CD4-positive, alpha-beta T cell (primary cell): ENCODE data around the gene FOXP4. TPM values are rescaled to one million over a fixed set of nuclear protein-coding genes. Genes with fewer than 3 reads are reported as not detected.

ENCODE experiments used
- ATAC-seq: fragments of 200-7000 bp; cut with Tn5 transposase; one replicate; pipeline ENCODE4 v1.10.0; 2022; ENCODE audit warnings: mild to moderate bottlenecking; ENCODE audit not compliant: poor library complexity
- CTCF ChIA-PET: fragments of 350-600 bp; sonication (Branson Sonifier 250); formaldehyde crosslinking; loops from one replicate; lab custom pipeline; 2021; ENCODE audit warnings: antibody characterized with exemption, inconsistent platforms; lab: Charles Lee
- POLR2A ChIA-PET: fragments of 350-600 bp; sonication (Branson Sonifier 250); formaldehyde crosslinking; loops from one replicate; lab custom pipeline; 2021; ENCODE audit warnings: antibody characterized with exemption, inconsistent platforms; lab: Charles Lee
- DNase-seq, 14 experiments: peaks; one replicate each; pipeline ENCODE4 v3.0.0-alpha.2; 2013 to 2020; ENCODE audit warnings: mixed read lengths in 2 of 14
- H3K27ac ChIP-seq, 2 donors: one replicate each; pipeline versions ENCODE4 v1.5.1 to v1.7.0; 2013; ENCODE audit warnings: low read length in 2 of 2, low read depth in 1 of 2, mild to moderate bottlenecking in 1 of 2
- H3K27me3 ChIP-seq, 2 experiments: 1 replicate in 1 of 2; 2 replicates in 1 of 2; pipeline versions ENCODE4 v1.6.1 to v1.7.0; 2013; ENCODE audit warnings: low read length in 2 of 2, control low read depth in 1 of 2, mild to moderate bottlenecking in 1 of 2, moderate library complexity in 1 of 2; ENCODE audit not compliant: insufficient read depth in 2 of 2, control insufficient read depth in 1 of 2
- H3K36me3 ChIP-seq: one replicate; pipeline ENCODE4 v1.6.1; 2013; ENCODE audit warnings: low read length, control low read depth; ENCODE audit not compliant: insufficient read depth
- H3K4me1 ChIP-seq: one replicate; pipeline ENCODE4 v1.6.1; 2013; ENCODE audit warnings: low read length, control low read depth; ENCODE audit not compliant: insufficient read depth
- H3K4me3 ChIP-seq: one replicate; pipeline ENCODE4 v1.5.1; 2013; ENCODE audit warnings: mild to moderate bottlenecking, low read length, moderate library complexity
- H3K9me3 ChIP-seq, 2 experiments: 1 replicate in 1 of 2; 2 replicates in 1 of 2; pipeline versions ENCODE4 v1.6.1 to v1.7.0; 2013; ENCODE audit warnings: low read length in 2 of 2, mild to moderate bottlenecking in 2 of 2, control low read depth in 1 of 2, moderate library complexity in 1 of 2; ENCODE audit not compliant: control insufficient read depth in 1 of 2, insufficient read depth in 1 of 2
- H3K27ac Mint-ChIP-seq: one replicate; pipeline ENCODE4 v1.8.0; 2020; ENCODE audit warnings: mixed read lengths
- H3K27me3 Mint-ChIP-seq: one replicate; pipeline ENCODE4 v1.8.0; 2021; ENCODE audit warnings: mixed read lengths
- H3K36me3 Mint-ChIP-seq: one replicate; pipeline ENCODE4 v1.8.0; 2021; ENCODE audit warnings: low read depth, mixed read lengths
- H3K4me1 Mint-ChIP-seq: one replicate; pipeline ENCODE4 v1.8.0; 2021; ENCODE audit warnings: low read depth, mixed read lengths
- H3K4me3 Mint-ChIP-seq: one replicate; pipeline ENCODE4 v1.8.0; 2020; ENCODE audit warnings: mild to moderate bottlenecking, mixed read lengths
- H3K9me3 Mint-ChIP-seq: one replicate; pipeline ENCODE4 v1.8.0; 2020; ENCODE audit warnings: mixed read lengths
- intact Hi-C, 2 experiments: fragments of 100-400 bp; cut with DNase I in 1 of 2; cut with micrococcal nuclease in 1 of 2; formaldehyde crosslinking; loops; one replicate each; pipeline versions ENCODE4 v1.15.1 to v1.9.0; 2023 to 2025; cut with DNase I, micrococcal nuclease
- total RNA-seq, 174 experiments: library from RNA in 2 of 174; stranded (reverse) in 2 of 174; gene quantifications; one replicate each; pipeline ENCODE4 v1.2.3 and lab custom pipeline; 2021 to 2026
- TF ChIP-seq, protein P1 (sequence below): fragments of 200-600 bp; IDR thresholded peaks from one replicate; pipeline ENCODE4 v1.8.0; 2022; ENCODE audit warnings: antibody characterized with exemption, mild to moderate bottlenecking

FOXP4 gene
- total RNA-seq, 2 experiments from 2014 or later: 3.7 to 3.9 TPM

DNA sequence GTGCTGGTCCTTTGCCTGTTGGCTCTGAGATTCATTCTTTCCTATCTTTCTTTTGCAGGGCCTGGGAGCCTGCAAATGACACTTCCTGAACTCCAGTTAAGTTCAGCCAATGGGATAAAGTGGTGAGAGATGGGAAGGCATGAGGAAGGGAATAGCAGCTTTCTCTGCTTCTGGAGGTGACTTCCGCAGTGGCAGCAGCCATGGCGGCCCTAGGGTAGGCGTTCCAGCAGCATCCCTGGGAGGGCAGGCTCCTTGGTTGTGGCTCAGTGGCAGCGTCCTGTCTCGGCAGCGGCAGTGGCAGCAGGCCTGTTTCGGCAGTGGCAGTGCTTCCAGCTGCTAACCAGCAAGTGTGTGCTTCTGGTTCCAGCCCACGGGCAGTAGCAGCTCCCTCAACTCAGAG lies 84.8 kb downstream of the FOXP4 start:
- Histone ChIP-seq H3K27me3 (peaks cover 2 to 22% of the 10 kb centered on the region in 2 experiments), H3K4me1 (no peaks in the 10 kb centered on the region), H3K36me3 (no peaks in the 10 kb centered on the region), H3K9me3 (peaks cover 0 to 3% of the 10 kb centered on the region in 2 experiments), H3K27ac (no peak overlapping the region), H3K4me3 (no peak overlapping the region)
- H3K4me1 Mint-ChIP-seq: peaks cover under 1% of the 10 kb centered on the region
- no peaks in the 10 kb centered on the region for H3K36me3 Mint-ChIP-seq
- TF ChIP-seq, protein P1, sequence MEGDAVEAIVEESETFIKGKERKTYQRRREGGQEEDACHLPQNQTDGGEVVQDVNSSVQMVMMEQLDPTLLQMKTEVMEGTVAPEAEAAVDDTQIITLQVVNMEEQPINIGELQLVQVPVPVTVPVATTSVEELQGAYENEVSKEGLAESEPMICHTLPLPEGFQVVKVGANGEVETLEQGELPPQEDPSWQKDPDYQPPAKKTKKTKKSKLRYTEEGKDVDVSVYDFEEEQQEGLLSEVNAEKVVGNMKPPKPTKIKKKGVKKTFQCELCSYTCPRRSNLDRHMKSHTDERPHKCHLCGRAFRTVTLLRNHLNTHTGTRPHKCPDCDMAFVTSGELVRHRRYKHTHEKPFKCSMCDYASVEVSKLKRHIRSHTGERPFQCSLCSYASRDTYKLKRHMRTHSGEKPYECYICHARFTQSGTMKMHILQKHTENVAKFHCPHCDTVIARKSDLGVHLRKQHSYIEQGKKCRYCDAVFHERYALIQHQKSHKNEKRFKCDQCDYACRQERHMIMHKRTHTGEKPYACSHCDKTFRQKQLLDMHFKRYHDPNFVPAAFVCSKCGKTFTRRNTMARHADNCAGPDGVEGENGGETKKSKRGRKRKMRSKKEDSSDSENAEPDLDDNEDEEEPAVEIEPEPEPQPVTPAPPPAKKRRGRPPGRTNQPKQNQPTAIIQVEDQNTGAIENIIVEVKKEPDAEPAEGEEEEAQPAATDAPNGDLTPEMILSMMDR: no peak
- ATAC-seq: no peak
- H3K27ac Mint-ChIP-seq: no peak overlapping the region
- CTCF ChIA-PET: interaction anchor here (1.2 kb wide), 1 partner anchor 51 kb away, joined by 3 read pairs; no protein-coding TSS in a partner anchor
- POLR2A ChIA-PET: no interaction called here
- no peak for DNase-seq
- peaks cover 34% of the 10 kb centered on the region for H3K27me3 Mint-ChIP-seq
- intact Hi-C loops: no loop called here
- H3K9me3 Mint-ChIP-seq: no peaks in the 10 kb centered on the region
- no peak overlapping the region for H3K4me3 Mint-ChIP-seq

DNA sequence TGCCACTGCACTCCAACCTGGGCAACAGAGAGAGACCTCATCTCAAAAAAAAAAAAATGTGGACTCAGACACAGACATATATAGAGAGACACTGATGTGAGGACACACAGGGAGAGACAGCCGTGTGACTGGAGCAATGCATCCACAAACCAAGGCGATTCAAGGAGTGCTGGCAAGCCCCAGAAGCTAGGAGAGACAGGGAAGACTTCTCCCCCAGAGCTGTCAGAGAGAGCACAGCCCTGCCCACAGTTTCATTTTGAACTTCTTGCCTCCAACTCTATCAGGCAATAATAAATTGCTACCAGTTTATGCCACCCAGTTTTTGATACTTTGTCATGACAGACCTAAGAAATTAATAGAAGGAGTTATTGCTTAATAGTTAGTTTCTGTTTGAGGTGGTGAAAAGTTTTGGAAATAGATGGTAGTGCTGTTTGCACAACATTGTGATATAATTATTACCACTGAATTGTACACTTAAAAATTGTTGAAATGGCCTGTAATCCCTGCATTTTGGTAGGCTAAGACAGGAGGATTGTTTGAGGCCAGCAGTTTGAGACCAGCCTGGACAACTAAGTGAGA lies 87.0 kb downstream of the FOXP4 start:
- Mint-ChIP-seq H3K4me1 (peaks cover 4% of the 10 kb centered on the region), H3K27me3 (peaks cover 50% of the 10 kb centered on the region), H3K4me3 (no peak overlapping the region), H3K27ac (no peak overlapping the region), H3K36me3 (no peaks in the 10 kb centered on the region), H3K9me3 (no peaks in the 10 kb centered on the region)
- Histone ChIP-seq H3K27ac (no peak overlapping the region), H3K36me3 (no peaks in the 10 kb centered on the region), H3K27me3 (peaks cover 16 to 44% of the 10 kb centered on the region in 2 experiments), H3K4me1 (peaks cover 11% of the 10 kb centered on the region), H3K9me3 (peaks cover 0 to 6% of the 10 kb centered on the region in 2 experiments), H3K4me3 (no peak overlapping the region)
- ChIA-PET CTCF (no interaction called here), POLR2A (no interaction called here)
- intact Hi-C loops: no loop called here
- TF ChIP-seq, protein P1: no peak
- no peak for DNase-seq
- ATAC-seq: no peak

DNA sequence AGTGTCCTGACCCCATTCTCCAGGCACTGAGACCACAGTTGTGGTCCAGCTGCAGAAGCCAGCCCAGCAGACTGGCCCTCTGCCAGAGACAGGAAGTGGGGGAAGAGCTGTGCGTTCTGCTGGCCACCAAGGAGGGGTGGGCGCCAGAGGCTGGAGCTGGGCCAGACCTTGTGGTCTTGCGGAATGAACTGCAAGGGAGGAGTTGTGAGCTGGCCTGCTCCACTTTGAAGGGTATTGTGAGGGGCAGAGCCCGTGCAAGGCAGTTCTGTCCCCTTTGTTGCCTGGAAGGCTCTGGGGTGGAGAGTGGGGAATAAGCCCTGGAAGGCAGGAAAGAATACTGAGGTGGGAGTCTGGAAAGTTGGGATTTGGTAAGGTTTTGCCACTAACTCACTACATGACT lies 88.5 kb downstream of the FOXP4 start:
- TF ChIP-seq, protein P1: no peak
- Mint-ChIP-seq H3K36me3 (no peaks in the 10 kb centered on the region), H3K4me1 (peaks cover 10% of the 10 kb centered on the region), H3K27me3 (peaks cover 52% of the 10 kb centered on the region), H3K4me3 (no peak overlapping the region), H3K9me3 (no peaks in the 10 kb centered on the region), H3K27ac (no peak overlapping the region)
- intact Hi-C loops: no loop called here
- Histone ChIP-seq H3K36me3 (no peaks in the 10 kb centered on the region), H3K27me3 (peaks cover 24 to 59% of the 10 kb centered on the region in 2 experiments), H3K4me3 (no peak overlapping the region), H3K4me1 (peaks cover 15% of the 10 kb centered on the region), H3K9me3 (peaks cover 0 to 10% of the 10 kb centered on the region in 2 experiments), H3K27ac (no peak overlapping the region)
- DNase-seq: no peak
- ChIA-PET CTCF (no interaction called here), POLR2A (no interaction called here)
- ATAC-seq: no peak
